HepG2 (cell line): ENCODE results near the gene ZNF513. TPM values are rescaled to one million over a fixed set of nuclear protein-coding genes. Genes with fewer than 3 reads are reported as not detected.

Experiments
- BRCA1 ChIP-seq: sonication (generic); formaldehyde crosslinking; IDR thresholded peaks from 2 replicates; pipeline ENCODE4 v1.4.0; 2020; ENCODE audit warnings: missing genetic modification reagents
- CENPX ChIP-seq: sonication (generic); formaldehyde crosslinking; IDR thresholded peaks from 2 replicates; pipeline ENCODE4 v1.9.0; 2021; ENCODE audit warnings: mild to moderate bottlenecking, missing genetic modification reagents, moderate library complexity
- HDAC1 ChIP-seq: sonication (generic); formaldehyde crosslinking; IDR thresholded peaks from 2 replicates; pipeline ENCODE4 v1.5.1; 2020; ENCODE audit warnings: mild to moderate bottlenecking, missing genetic modification reagents
- HOXA3 ChIP-seq: sonication (generic); formaldehyde crosslinking; IDR thresholded peaks from 2 replicates; pipeline ENCODE4 v1.5.0; 2020; ENCODE audit warnings: missing genetic modification reagents
- MLLT10 ChIP-seq: sonication (generic); formaldehyde crosslinking; IDR thresholded peaks from 2 replicates; pipeline ENCODE4 v1.4.0; 2020; ENCODE audit warnings: missing genetic modification reagents
- PHF5A ChIP-seq: IDR thresholded peaks from one replicate; pipeline ENCODE4 v1.6.1; 2018; ENCODE audit warnings: low read depth, missing genetic modification reagents; ENCODE audit not compliant: unreplicated experiment
- PITX1 ChIP-seq: sonication (generic); formaldehyde crosslinking; IDR thresholded peaks from 2 replicates; pipeline ENCODE4 v1.5.1; 2020; ENCODE audit warnings: mild to moderate bottlenecking, missing genetic modification reagents
- RNF2 ChIP-seq: fragments of 450-650 bp; conservative IDR thresholded peaks from 2 replicates; pipeline ENCODE4 v1.6.1; 2016; ENCODE audit warnings: low read depth
- SMYD3 ChIP-seq: sonication (generic); formaldehyde crosslinking; IDR thresholded peaks from 2 replicates; pipeline ENCODE4 v1.8.1; 2023; ENCODE audit warnings: mild to moderate bottlenecking, missing genetic modification reagents
- ZBTB1 ChIP-seq: sonication (generic); formaldehyde crosslinking; IDR thresholded peaks from 2 replicates; pipeline ENCODE4 v1.4.0; 2020; ENCODE audit warnings: missing genetic modification reagents, borderline replicate concordance
- ZBTB7B ChIP-seq: sonication (generic); formaldehyde crosslinking; IDR thresholded peaks from 2 replicates; pipeline ENCODE4 v1.4.0; 2020; ENCODE audit warnings: missing genetic modification reagents
- ZMYM4 ChIP-seq: sonication (generic); formaldehyde crosslinking; IDR thresholded peaks from 2 replicates; pipeline ENCODE4 v1.8.1; 2023; ENCODE audit warnings: mild to moderate bottlenecking, missing genetic modification reagents
- ZNF143 ChIP-seq: sonication (generic); formaldehyde crosslinking; IDR thresholded peaks from 2 replicates; pipeline ENCODE4 v1.4.0; 2020; ENCODE audit warnings: missing genetic modification reagents
- ZNF24 ChIP-seq: fragments of 450-650 bp; IDR thresholded peaks from 2 replicates; pipeline ENCODE4 v1.6.1; 2017; ENCODE audit warnings: antibody characterized with exemption, mild to moderate bottlenecking
- polyA plus RNA-seq, 8 experiments: library from polyadenylated mRNA; depleted of rRNA in 3 of 8; stranded (reverse) in 7 of 8; unstranded in 1 of 8; fragments of >200 nt; fragmentation: Illumina TruSeq in 4 of 8; extraction: Trizol in 4 of 8; gene quantifications; 2 replicates each; pipeline versions ENCODE4 v1.2.1 to v1.2.3, GENCODE V29; 2011 to 2016; ENCODE audit warnings: low read depth in 4 of 8, missing spikeins in 1 of 8, mixed read lengths in 1 of 8; ENCODE audit not compliant: insufficient read depth in 1 of 8
- total RNA-seq, 5 experiments: library from RNA; depleted of rRNA; stranded (reverse); fragments of >200 nt; fragmentation: Illumina TruSeq; extraction: Trizol; gene quantifications; 2 replicates each; pipeline ENCODE4 v1.2.3, GENCODE V29; 2016; ENCODE audit warnings: low read depth in 1 of 5
- TF ChIP-seq, protein P1 (sequence below): sonication (generic); formaldehyde crosslinking; IDR thresholded peaks from 2 replicates; pipeline ENCODE4 v1.5.0; 2020; ENCODE audit warnings: missing genetic modification reagents, mild to moderate bottlenecking, borderline replicate concordance
- TF ChIP-seq, protein P2 (sequence below), 2 experiments: fragments of 450-650 bp in 1 of 2; sonication (generic) in 1 of 2; formaldehyde crosslinking in 1 of 2; IDR thresholded peaks; 2 replicates each; pipeline versions ENCODE4 v1.6.1 to v1.8.0; 2016 to 2022; ENCODE audit warnings: antibody characterized with exemption in 1 of 2, mild to moderate bottlenecking in 1 of 2, missing genetic modification reagents in 1 of 2
- TF ChIP-seq, protein P3 (sequence below): sonication (generic); formaldehyde crosslinking; IDR thresholded peaks from 2 replicates; pipeline ENCODE4 v1.8.1; 2023; ENCODE audit warnings: missing genetic modification reagents, mild to moderate bottlenecking, borderline replicate concordance
- TF ChIP-seq, protein P4 (sequence below): sonication (generic); formaldehyde crosslinking; IDR thresholded peaks from 2 replicates; pipeline ENCODE4 v1.5.1; 2020; ENCODE audit warnings: mild to moderate bottlenecking, moderate library complexity, missing genetic modification reagents

Gene ZNF513
- total and polyA plus RNA-seq, 2 of the 13 experiments (the other 11 are each of a cell fraction or from before 2014, with no cell fraction given), result 4.9 to 6.3 TPM

DNA sequence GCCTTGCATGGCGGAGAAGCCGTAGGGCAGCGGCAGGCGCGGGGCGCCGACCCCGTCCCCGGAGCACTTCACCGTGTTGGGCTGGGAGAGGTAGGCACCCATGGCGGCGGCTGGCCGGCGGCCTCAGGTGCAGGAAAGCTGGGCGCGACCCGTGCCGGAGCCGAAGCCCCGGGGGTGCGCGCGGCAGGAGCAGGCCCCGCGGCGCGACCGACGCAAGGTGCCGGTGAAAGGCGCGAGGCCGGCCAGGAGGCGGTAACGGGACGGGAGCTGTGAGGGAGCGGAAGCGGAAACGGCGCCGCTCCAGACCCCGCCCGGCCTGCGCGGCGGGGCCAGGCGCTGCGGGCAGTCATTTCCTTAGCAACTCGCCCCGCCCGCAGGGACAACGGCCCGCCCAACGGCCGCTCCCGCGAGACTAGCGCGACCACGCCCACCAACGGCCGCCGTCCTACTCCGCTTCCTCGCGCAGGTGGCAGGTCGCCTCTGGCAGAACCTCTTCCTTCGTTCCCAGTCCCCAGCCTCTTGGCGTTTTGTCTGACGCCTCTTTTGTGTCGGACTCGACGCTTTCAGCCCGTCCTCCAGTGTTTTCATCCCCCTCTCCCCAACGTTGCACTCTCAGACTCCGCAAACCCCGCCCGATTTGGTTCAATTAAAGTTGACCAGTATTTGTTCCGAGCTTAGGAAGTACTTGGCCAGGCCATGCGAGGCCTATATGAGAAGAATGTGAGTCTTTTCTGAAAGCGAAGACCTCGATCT is 29.0 kb upstream of the ZNF513 start, which contains the start of gene PPM1G (continued):
- TF ChIP-seq, protein P1, sequence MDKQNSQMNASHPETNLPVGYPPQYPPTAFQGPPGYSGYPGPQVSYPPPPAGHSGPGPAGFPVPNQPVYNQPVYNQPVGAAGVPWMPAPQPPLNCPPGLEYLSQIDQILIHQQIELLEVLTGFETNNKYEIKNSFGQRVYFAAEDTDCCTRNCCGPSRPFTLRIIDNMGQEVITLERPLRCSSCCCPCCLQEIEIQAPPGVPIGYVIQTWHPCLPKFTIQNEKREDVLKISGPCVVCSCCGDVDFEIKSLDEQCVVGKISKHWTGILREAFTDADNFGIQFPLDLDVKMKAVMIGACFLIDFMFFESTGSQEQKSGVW (CRISPR knock-in tag), result no peak; the same call in 1 of the 2 replicates
- TF ChIP-seq, protein P2, sequence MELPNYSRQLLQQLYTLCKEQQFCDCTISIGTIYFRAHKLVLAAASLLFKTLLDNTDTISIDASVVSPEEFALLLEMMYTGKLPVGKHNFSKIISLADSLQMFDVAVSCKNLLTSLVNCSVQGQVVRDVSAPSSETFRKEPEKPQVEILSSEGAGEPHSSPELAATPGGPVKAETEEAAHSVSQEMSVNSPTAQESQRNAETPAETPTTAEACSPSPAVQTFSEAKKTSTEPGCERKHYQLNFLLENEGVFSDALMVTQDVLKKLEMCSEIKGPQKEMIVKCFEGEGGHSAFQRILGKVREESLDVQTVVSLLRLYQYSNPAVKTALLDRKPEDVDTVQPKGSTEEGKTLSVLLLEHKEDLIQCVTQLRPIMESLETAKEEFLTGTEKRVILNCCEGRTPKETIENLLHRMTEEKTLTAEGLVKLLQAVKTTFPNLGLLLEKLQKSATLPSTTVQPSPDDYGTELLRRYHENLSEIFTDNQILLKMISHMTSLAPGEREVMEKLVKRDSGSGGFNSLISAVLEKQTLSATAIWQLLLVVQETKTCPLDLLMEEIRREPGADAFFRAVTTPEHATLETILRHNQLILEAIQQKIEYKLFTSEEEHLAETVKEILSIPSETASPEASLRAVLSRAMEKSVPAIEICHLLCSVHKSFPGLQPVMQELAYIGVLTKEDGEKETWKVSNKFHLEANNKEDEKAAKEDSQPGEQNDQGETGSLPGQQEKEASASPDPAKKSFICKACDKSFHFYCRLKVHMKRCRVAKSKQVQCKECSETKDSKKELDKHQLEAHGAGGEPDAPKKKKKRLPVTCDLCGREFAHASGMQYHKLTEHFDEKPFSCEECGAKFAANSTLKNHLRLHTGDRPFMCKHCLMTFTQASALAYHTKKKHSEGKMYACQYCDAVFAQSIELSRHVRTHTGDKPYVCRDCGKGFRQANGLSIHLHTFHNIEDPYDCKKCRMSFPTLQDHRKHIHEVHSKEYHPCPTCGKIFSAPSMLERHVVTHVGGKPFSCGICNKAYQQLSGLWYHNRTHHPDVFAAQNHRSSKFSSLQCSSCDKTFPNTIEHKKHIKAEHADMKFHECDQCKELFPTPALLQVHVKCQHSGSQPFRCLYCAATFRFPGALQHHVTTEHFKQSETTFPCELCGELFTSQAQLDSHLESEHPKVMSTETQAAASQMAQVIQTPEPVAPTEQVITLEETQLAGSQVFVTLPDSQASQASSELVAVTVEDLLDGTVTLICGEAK (IDR thresholded peaks at IDR 0.05), result 0 out of 2 replicates have a peak, but pooled peaks have one; percentile 10
- TF ChIP-seq, protein P2 (CRISPR knock-in tag; IDR thresholded peaks at IDR 0.05), result peak; percentile 88
- TF ChIP-seq, protein P3, sequence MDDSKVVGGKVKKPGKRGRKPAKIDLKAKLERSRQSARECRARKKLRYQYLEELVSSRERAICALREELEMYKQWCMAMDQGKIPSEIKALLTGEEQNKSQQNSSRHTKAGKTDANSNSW (CRISPR knock-in tag), result peak; percentile 95
- TF ChIP-seq ZMYM4 (CRISPR knock-in tag) (peak; percentile 92), ZNF143 (CRISPR knock-in tag) (peak; percentile 58), SMYD3 (CRISPR knock-in tag) (peak; percentile 90), PITX1 (CRISPR knock-in tag) (peak; percentile 79), RNF2 (peak; percentile 78), ZBTB1 (0 out of 2 replicates have a peak, but pooled peaks have one; percentile 21), HDAC1 (peak; percentile 92), CENPX (no peak), BRCA1 (CRISPR knock-in tag) (no peak), PHF5A (CRISPR knock-in tag) (peak; percentile 25), ZBTB7B (CRISPR knock-in tag) (peak; percentile 33; the same call in 1 of the 2 replicates), HOXA3 (CRISPR knock-in tag) (peak; percentile 88), MLLT10 (no peak), ZNF24 (no peak)
- TF ChIP-seq, protein P4, sequence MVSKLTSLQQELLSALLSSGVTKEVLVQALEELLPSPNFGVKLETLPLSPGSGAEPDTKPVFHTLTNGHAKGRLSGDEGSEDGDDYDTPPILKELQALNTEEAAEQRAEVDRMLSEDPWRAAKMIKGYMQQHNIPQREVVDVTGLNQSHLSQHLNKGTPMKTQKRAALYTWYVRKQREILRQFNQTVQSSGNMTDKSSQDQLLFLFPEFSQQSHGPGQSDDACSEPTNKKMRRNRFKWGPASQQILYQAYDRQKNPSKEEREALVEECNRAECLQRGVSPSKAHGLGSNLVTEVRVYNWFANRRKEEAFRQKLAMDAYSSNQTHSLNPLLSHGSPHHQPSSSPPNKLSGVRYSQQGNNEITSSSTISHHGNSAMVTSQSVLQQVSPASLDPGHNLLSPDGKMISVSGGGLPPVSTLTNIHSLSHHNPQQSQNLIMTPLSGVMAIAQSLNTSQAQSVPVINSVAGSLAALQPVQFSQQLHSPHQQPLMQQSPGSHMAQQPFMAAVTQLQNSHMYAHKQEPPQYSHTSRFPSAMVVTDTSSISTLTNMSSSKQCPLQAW, result peak; percentile 94
